HepG2 (cell line): Measurements from ENCODE around the gene ISOC2. TPM values are rescaled to one million over a fixed set of nuclear protein-coding genes. Genes with fewer than 3 reads are reported as not detected.

Experiments
- ARID2 ChIP-seq: sonication (generic); formaldehyde crosslinking; IDR thresholded peaks from 2 replicates; pipeline ENCODE4 v1.8.1; 2022; ENCODE audit warnings: mild to moderate bottlenecking, missing genetic modification reagents, borderline replicate concordance
- IKZF4 ChIP-seq: sonication (generic); formaldehyde crosslinking; IDR thresholded peaks from 2 replicates; pipeline ENCODE4 v1.5.1; 2020; ENCODE audit warnings: borderline replicate concordance, mild to moderate bottlenecking, low read depth, missing genetic modification reagents; ENCODE audit errors: not compliant biosample characterization
- KLF13 ChIP-seq: sonication (generic); formaldehyde crosslinking; IDR thresholded peaks from 2 replicates; pipeline ENCODE4 v1.4.0; 2020; ENCODE audit warnings: mild to moderate bottlenecking, missing genetic modification reagents
- MEIS1 ChIP-seq: sonication (generic); formaldehyde crosslinking; IDR thresholded peaks from 2 replicates; pipeline ENCODE4 v1.9.0; 2021; ENCODE audit warnings: mild to moderate bottlenecking, missing genetic modification reagents, moderate library complexity, borderline replicate concordance
- MTA3 ChIP-seq: sonication (generic); formaldehyde crosslinking; IDR thresholded peaks from 2 replicates; pipeline ENCODE4 v1.4.0; 2020; ENCODE audit warnings: missing genetic modification reagents
- TBL1XR1 ChIP-seq: fragments of 150-350 bp; IDR thresholded peaks from 2 replicates; pipeline ENCODE4 v1.6.1; 2014; ENCODE audit warnings: borderline replicate concordance, low read length; ENCODE audit not compliant: partially characterized antibody
- TEAD3 ChIP-seq: optimal IDR thresholded peaks from 2 replicates; pipeline ENCODE3; 2016; ENCODE audit warnings: borderline replicate concordance
- U2AF2 ChIP-seq: fragments of 200-400 bp; formaldehyde crosslinking; IDR thresholded peaks from 2 replicates; pipeline ENCODE4 v1.6.1; 2017; ENCODE audit warnings: low read depth, mild to moderate bottlenecking, low read length
- WIZ ChIP-seq: sonication (generic); formaldehyde crosslinking; IDR thresholded peaks from 2 replicates; pipeline ENCODE4 v1.5.1; 2020; ENCODE audit warnings: mild to moderate bottlenecking, missing genetic modification reagents
- ZNF354B ChIP-seq: sonication (generic); formaldehyde crosslinking; IDR thresholded peaks from 2 replicates; pipeline ENCODE4 v1.8.0; 2022; ENCODE audit warnings: mild to moderate bottlenecking, missing genetic modification reagents
- ZNF557 ChIP-seq: sonication (generic); formaldehyde crosslinking; IDR thresholded peaks from 2 replicates; pipeline ENCODE4 v1.4.0; 2020; ENCODE audit warnings: missing genetic modification reagents
- polyA plus RNA-seq, 8 experiments: library from polyadenylated mRNA; depleted of rRNA in 3 of 8; stranded (reverse) in 7 of 8; unstranded in 1 of 8; fragments of >200 nt; fragmentation: Illumina TruSeq in 4 of 8; extraction: Trizol in 4 of 8; gene quantifications; 2 replicates each; pipeline versions ENCODE4 v1.2.1 to v1.2.3, GENCODE V29; 2011 to 2016; ENCODE audit warnings: low read depth in 4 of 8, missing spikeins in 1 of 8, mixed read lengths in 1 of 8; ENCODE audit not compliant: insufficient read depth in 1 of 8
- total RNA-seq, 5 experiments: library from RNA; depleted of rRNA; stranded (reverse); fragments of >200 nt; fragmentation: Illumina TruSeq; extraction: Trizol; gene quantifications; 2 replicates each; pipeline ENCODE4 v1.2.3, GENCODE V29; 2016; ENCODE audit warnings: low read depth in 1 of 5
- TF ChIP-seq, protein P1 (sequence below): IDR thresholded peaks from 2 replicates; pipeline ENCODE4 v1.6.1; 2016; ENCODE audit warnings: low read depth, missing genetic modification reagents, missing compliant biosample characterization
- TF ChIP-seq, protein P2 (sequence below), 2 experiments: sonication (generic) in 1 of 2; formaldehyde crosslinking in 1 of 2; IDR thresholded peaks; 2 replicates each; pipeline versions ENCODE4 v1.5.1 to v1.6.1; 2011 to 2020; ENCODE audit warnings: borderline replicate concordance in 1 of 2, low read depth in 1 of 2, low read length in 1 of 2, mild to moderate bottlenecking in 1 of 2, missing genetic modification reagents in 1 of 2, moderate library complexity in 1 of 2
- TF ChIP-seq, protein P3 (sequence below): sonication (generic); formaldehyde crosslinking; IDR thresholded peaks from 2 replicates; pipeline ENCODE4 v1.5.0; 2020; ENCODE audit warnings: mild to moderate bottlenecking, missing genetic modification reagents
- TF ChIP-seq, protein P4 (sequence below): sonication (generic); IDR thresholded peaks from 2 replicates; pipeline ENCODE4 v1.6.1; 2016; ENCODE audit warnings: low read depth, borderline replicate concordance
- TF ChIP-seq, protein P5 (sequence below): sonication (generic); formaldehyde crosslinking; IDR thresholded peaks from 2 replicates; pipeline ENCODE4 v1.5.0; 2020; ENCODE audit warnings: missing genetic modification reagents

ISOC2 gene
- total and polyA plus RNA-seq, 2 of the 13 experiments (the other 11 are each of a cell fraction or from before 2014, with no cell fraction given) = 76.8 to 105 TPM

DNA sequence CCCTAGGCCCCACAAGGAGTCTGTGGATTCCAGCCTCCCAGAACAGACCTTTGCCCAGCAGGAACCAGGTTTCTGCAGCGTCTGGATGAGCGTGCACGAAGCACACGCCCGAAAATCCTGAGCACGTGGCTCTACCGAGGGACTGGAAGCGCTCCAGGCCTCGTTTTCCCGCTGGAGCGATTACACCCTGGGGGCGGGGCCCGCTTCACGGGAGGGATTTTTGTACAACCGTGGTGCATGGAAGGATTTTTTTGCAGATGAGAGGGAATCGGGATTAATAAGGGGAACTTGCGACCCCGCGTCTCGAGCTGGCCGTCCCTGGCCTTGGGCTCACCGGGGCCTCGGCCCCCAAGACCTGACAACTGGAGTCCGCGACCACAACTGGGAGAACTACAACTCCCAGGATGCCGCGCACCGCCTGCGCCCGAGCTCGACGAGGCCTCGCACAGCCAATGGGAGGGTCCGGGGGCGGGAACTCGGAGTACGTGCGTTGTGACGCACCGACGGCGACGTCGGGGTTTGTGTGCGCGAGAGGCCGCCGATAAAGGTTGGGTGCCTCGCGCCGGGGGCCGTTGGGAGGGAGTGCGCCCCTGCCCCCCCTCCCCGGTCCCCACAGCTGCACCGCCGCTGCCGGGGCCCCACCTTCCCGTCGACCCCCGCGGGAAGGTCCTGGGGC lies 14.8 kb upstream of the ISOC2 start, which contains the start of gene ZNF628 (continued):
- TF ChIP-seq, protein P1, sequence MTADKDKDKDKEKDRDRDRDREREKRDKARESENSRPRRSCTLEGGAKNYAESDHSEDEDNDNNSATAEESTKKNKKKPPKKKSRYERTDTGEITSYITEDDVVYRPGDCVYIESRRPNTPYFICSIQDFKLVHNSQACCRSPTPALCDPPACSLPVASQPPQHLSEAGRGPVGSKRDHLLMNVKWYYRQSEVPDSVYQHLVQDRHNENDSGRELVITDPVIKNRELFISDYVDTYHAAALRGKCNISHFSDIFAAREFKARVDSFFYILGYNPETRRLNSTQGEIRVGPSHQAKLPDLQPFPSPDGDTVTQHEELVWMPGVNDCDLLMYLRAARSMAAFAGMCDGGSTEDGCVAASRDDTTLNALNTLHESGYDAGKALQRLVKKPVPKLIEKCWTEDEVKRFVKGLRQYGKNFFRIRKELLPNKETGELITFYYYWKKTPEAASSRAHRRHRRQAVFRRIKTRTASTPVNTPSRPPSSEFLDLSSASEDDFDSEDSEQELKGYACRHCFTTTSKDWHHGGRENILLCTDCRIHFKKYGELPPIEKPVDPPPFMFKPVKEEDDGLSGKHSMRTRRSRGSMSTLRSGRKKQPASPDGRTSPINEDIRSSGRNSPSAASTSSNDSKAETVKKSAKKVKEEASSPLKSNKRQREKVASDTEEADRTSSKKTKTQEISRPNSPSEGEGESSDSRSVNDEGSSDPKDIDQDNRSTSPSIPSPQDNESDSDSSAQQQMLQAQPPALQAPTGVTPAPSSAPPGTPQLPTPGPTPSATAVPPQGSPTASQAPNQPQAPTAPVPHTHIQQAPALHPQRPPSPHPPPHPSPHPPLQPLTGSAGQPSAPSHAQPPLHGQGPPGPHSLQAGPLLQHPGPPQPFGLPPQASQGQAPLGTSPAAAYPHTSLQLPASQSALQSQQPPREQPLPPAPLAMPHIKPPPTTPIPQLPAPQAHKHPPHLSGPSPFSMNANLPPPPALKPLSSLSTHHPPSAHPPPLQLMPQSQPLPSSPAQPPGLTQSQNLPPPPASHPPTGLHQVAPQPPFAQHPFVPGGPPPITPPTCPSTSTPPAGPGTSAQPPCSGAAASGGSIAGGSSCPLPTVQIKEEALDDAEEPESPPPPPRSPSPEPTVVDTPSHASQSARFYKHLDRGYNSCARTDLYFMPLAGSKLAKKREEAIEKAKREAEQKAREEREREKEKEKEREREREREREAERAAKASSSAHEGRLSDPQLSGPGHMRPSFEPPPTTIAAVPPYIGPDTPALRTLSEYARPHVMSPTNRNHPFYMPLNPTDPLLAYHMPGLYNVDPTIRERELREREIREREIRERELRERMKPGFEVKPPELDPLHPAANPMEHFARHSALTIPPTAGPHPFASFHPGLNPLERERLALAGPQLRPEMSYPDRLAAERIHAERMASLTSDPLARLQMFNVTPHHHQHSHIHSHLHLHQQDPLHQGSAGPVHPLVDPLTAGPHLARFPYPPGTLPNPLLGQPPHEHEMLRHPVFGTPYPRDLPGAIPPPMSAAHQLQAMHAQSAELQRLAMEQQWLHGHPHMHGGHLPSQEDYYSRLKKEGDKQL = no peak
- no peak for TF ChIP-seq WIZ
- no peak for TF ChIP-seq ARID2 (CRISPR knock-in tag)
- peak; percentile 48; the same call in 1 of the 2 replicates for TF ChIP-seq ZNF354B (CRISPR knock-in tag)
- no peak for TF ChIP-seq U2AF2
- no peak for TF ChIP-seq TBL1XR1
- no peak for TF ChIP-seq MEIS1 (CRISPR knock-in tag)
- TF ChIP-seq, protein P2, sequence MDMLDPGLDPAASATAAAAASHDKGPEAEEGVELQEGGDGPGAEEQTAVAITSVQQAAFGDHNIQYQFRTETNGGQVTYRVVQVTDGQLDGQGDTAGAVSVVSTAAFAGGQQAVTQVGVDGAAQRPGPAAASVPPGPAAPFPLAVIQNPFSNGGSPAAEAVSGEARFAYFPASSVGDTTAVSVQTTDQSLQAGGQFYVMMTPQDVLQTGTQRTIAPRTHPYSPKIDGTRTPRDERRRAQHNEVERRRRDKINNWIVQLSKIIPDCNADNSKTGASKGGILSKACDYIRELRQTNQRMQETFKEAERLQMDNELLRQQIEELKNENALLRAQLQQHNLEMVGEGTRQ (IDR thresholded peaks at IDR 0.05; ENCODE audit: low read depth, low read length) = no peak
- TF ChIP-seq, protein P2 (CRISPR knock-in tag; IDR thresholded peaks at IDR 0.05; ENCODE audit: borderline replicate concordance) = no peak; the same call in 1 of the 2 replicates
- TF ChIP-seq, protein P3, sequence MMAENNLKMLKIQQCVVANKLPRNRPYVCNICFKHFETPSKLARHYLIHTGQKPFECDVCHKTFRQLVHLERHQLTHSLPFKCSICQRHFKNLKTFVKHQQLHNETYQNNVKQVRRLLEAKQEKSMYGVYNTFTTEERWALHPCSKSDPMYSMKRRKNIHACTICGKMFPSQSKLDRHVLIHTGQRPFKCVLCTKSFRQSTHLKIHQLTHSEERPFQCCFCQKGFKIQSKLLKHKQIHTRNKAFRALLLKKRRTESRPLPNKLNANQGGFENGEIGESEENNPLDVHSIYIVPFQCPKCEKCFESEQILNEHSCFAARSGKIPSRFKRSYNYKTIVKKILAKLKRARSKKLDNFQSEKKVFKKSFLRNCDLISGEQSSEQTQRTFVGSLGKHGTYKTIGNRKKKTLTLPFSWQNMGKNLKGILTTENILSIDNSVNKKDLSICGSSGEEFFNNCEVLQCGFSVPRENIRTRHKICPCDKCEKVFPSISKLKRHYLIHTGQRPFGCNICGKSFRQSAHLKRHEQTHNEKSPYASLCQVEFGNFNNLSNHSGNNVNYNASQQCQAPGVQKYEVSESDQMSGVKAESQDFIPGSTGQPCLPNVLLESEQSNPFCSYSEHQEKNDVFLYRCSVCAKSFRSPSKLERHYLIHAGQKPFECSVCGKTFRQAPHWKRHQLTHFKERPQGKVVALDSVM (CRISPR knock-in tag) = 0 out of 2 replicates have a peak, but pooled peaks have one; percentile 33
- no peak for TF ChIP-seq TEAD3 (CRISPR knock-in tag)
- 0 out of 2 replicates have a peak, but pooled peaks have one; percentile 43 for TF ChIP-seq MTA3 (CRISPR knock-in tag)
- TF ChIP-seq KLF13 (CRISPR knock-in tag) = peak; percentile 59; the same call in 1 of the 2 replicates
- TF ChIP-seq, protein P4, sequence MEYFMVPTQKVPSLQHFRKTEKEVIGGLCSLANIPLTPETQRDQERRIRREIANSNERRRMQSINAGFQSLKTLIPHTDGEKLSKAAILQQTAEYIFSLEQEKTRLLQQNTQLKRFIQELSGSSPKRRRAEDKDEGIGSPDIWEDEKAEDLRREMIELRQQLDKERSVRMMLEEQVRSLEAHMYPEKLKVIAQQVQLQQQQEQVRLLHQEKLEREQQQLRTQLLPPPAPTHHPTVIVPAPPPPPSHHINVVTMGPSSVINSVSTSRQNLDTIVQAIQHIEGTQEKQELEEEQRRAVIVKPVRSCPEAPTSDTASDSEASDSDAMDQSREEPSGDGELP = peak; percentile 22; the same call in 1 of the 2 replicates
- TF ChIP-seq, protein P5, sequence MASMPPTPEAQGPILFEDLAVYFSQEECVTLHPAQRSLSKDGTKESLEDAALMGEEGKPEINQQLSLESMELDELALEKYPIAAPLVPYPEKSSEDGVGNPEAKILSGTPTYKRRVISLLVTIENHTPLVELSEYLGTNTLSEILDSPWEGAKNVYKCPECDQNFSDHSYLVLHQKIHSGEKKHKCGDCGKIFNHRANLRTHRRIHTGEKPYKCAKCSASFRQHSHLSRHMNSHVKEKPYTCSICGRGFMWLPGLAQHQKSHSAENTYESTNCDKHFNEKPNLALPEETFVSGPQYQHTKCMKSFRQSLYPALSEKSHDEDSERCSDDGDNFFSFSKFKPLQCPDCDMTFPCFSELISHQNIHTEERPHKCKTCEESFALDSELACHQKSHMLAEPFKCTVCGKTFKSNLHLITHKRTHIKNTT (CRISPR knock-in tag) = no peak
- TF ChIP-seq IKZF4 (CRISPR knock-in tag) = peak; percentile 73
- no peak for TF ChIP-seq ZNF557 (CRISPR knock-in tag)
